H9 (cell line): Measurements from ENCODE around the gene PRDM5. TPM values are rescaled to one million over a fixed set of nuclear protein-coding genes. Genes with fewer than 3 reads are reported as not detected.

Experiments used
- DNase-seq: peaks from one replicate; pipeline ENCODE4 v3.0.0-alpha.2; 2017
- H2AFZ ChIP-seq: one replicate; pipeline ENCODE4 v1.6.1; 2013; ENCODE audit warnings: mild to moderate bottlenecking, low read length, control low read depth, moderate library complexity
- H2AK5ac ChIP-seq: 2 replicates; pipeline ENCODE4 v1.6.1; 2013; ENCODE audit warnings: low read length, control low read depth, mixed read lengths; ENCODE audit not compliant: insufficient read length
- H2BK120ac ChIP-seq: one replicate; pipeline ENCODE4 v1.6.1; 2013; ENCODE audit warnings: low read depth, mild to moderate bottlenecking, low read length, control low read depth, inconsistent platforms; ENCODE audit not compliant: poor library complexity, severe bottlenecking
- H2BK12ac ChIP-seq: 2 replicates; pipeline ENCODE4 v1.6.1; 2013; ENCODE audit warnings: low read length, control low read depth, mixed read lengths, low read depth; ENCODE audit not compliant: insufficient read length
- H2BK15ac ChIP-seq: 2 replicates; pipeline ENCODE4 v1.6.1; 2013; ENCODE audit warnings: low read depth, low read length, control low read depth
- H2BK20ac ChIP-seq: one replicate; pipeline ENCODE4 v1.6.1; 2013; ENCODE audit warnings: low read depth, mild to moderate bottlenecking, low read length, control low read depth, inconsistent platforms; ENCODE audit not compliant: poor library complexity, severe bottlenecking
- H2BK5ac ChIP-seq: 2 replicates; pipeline ENCODE4 v1.6.1; 2013; ENCODE audit warnings: low read length, control low read depth, mixed read lengths; ENCODE audit not compliant: insufficient read length
- H3K14ac ChIP-seq: 2 replicates; pipeline ENCODE4 v1.6.1; 2013; ENCODE audit warnings: low read length, control low read depth; ENCODE audit not compliant: insufficient read depth
- H3K18ac ChIP-seq: 2 replicates; pipeline ENCODE4 v1.6.1; 2013; ENCODE audit warnings: low read depth, mild to moderate bottlenecking, mixed read lengths, low read length, control low read depth; ENCODE audit not compliant: insufficient read length
- H3K23ac ChIP-seq: 2 replicates; pipeline ENCODE4 v1.6.1; 2013; ENCODE audit warnings: low read length, control low read depth, mixed read lengths, low read depth; ENCODE audit not compliant: insufficient read length
- H3K23me2 ChIP-seq: 2 replicates; pipeline ENCODE4 v1.6.1; 2013; ENCODE audit warnings: low read depth, mild to moderate bottlenecking, mixed read lengths, low read length, control low read depth; ENCODE audit not compliant: insufficient read length, poor library complexity, severe bottlenecking
- H3K27ac ChIP-seq: 2 replicates; pipeline ENCODE4 v1.5.1; 2013; ENCODE audit warnings: low read length, control low read depth, mixed read lengths, low read depth; ENCODE audit not compliant: insufficient read length
- H3K27me3 ChIP-seq: 2 replicates; pipeline ENCODE4 v1.6.1; 2013; ENCODE audit warnings: low read length, control low read depth, inconsistent platforms; ENCODE audit not compliant: insufficient read depth
- H3K4ac ChIP-seq: 2 replicates; pipeline ENCODE4 v1.6.1; 2013; ENCODE audit warnings: low read depth, mild to moderate bottlenecking, control low read depth, inconsistent platforms, low read length, moderate library complexity
- H3K4me1 ChIP-seq: 2 replicates; pipeline ENCODE4 v1.6.1; 2013; ENCODE audit warnings: low read length, control low read depth, inconsistent platforms; ENCODE audit not compliant: insufficient read depth
- H3K4me2 ChIP-seq: 2 replicates; pipeline ENCODE4 v1.6.1; 2013; ENCODE audit warnings: low read length, control low read depth, mixed read lengths; ENCODE audit not compliant: insufficient read length, insufficient read depth
- H3K56ac ChIP-seq: 2 replicates; pipeline ENCODE4 v1.6.1; 2013; ENCODE audit warnings: low read depth, mild to moderate bottlenecking, mixed read lengths, low read length, control low read depth; ENCODE audit not compliant: insufficient read length
- H3K79me1 ChIP-seq: 2 replicates; pipeline ENCODE4 v1.6.1; 2013; ENCODE audit warnings: low read depth, mild to moderate bottlenecking, moderate library complexity, low read length, control low read depth, inconsistent platforms; ENCODE audit not compliant: insufficient read depth, poor library complexity, severe bottlenecking
- H3K79me2 ChIP-seq: 2 replicates; pipeline ENCODE4 v1.6.1; 2013; ENCODE audit warnings: low read length, control low read depth, inconsistent platforms; ENCODE audit not compliant: insufficient read depth
- H3K9ac ChIP-seq: 2 replicates; pipeline ENCODE4 v1.6.1; 2013; ENCODE audit warnings: low read length, control low read depth, mixed read lengths; ENCODE audit not compliant: insufficient read length; ENCODE audit errors: extremely low read depth
- H3K9me3 ChIP-seq: one replicate; pipeline ENCODE4 v1.6.1; 2013; ENCODE audit warnings: low read depth, low read length, inconsistent platforms; ENCODE audit not compliant: control insufficient read depth
- H3T11ph ChIP-seq: one replicate; pipeline ENCODE4 v1.6.1; 2013; ENCODE audit warnings: mild to moderate bottlenecking, low read length, control low read depth, inconsistent platforms
- H4K20me1 ChIP-seq: one replicate; pipeline ENCODE4 v1.6.1; 2013; ENCODE audit not compliant: control insufficient read depth, insufficient read length, insufficient read depth
- H4K5ac ChIP-seq: 2 replicates; pipeline ENCODE4 v1.6.1; 2013; ENCODE audit warnings: low read depth, mild to moderate bottlenecking, mixed read lengths, low read length, control low read depth; ENCODE audit not compliant: insufficient read length
- H4K8ac ChIP-seq: replicated peaks from 2 replicates; pipeline ENCODE4 v1.6.1; 2013; ENCODE audit warnings: low read length, control low read depth, mixed read lengths, low read depth; ENCODE audit not compliant: insufficient read length
- H4K91ac ChIP-seq: 2 replicates; pipeline ENCODE4 v1.6.1; 2013; ENCODE audit warnings: low read depth, mild to moderate bottlenecking, moderate library complexity, mixed read lengths, low read length, control low read depth; ENCODE audit not compliant: insufficient read length
- H3K27ac Mint-ChIP-seq, 3 experiments: 2 replicates in 2 of 3; 3 replicates in 1 of 3; pipeline ENCODE4 v1.8.0; 2020 to 2021; ENCODE audit warnings: mixed read lengths in 3 of 3, mild to moderate bottlenecking in 1 of 3, moderate library complexity in 1 of 3
- H3K27me3 Mint-ChIP-seq: 2 replicates; pipeline ENCODE4 v1.8.0; 2021; ENCODE audit warnings: low read depth, mild to moderate bottlenecking, moderate library complexity, mixed read lengths
- H3K36me3 Mint-ChIP-seq, 3 experiments: 2 replicates in 2 of 3; 3 replicates in 1 of 3; pipeline ENCODE4 v1.8.0; 2020 to 2021; ENCODE audit warnings: low read depth in 3 of 3, mixed read lengths in 3 of 3; ENCODE audit not compliant: insufficient read depth in 1 of 3
- H3K4me1 Mint-ChIP-seq, 2 experiments: 2 replicates each; pipeline ENCODE4 v1.8.0; 2020; ENCODE audit warnings: mixed read lengths in 2 of 2
- H3K4me3 Mint-ChIP-seq, 2 experiments: 2 replicates in 1 of 2; 3 replicates in 1 of 2; pipeline ENCODE4 v1.8.0; 2020 to 2021; ENCODE audit warnings: mild to moderate bottlenecking in 2 of 2, mixed read lengths in 2 of 2, moderate library complexity in 1 of 2
- H3K9me3 Mint-ChIP-seq, 2 experiments: 2 replicates in 1 of 2; 3 replicates in 1 of 2; pipeline ENCODE4 v1.8.0; 2020; ENCODE audit warnings: mild to moderate bottlenecking in 2 of 2, mixed read lengths in 2 of 2, moderate library complexity in 1 of 2
- CTCF ChIP-seq: fragments of 200-600 bp; sonication (generic); conservative IDR thresholded peaks from 3 replicates; pipeline ENCODE4 v1.8.0; 2021; ENCODE audit warnings: antibody characterized with exemption, mild to moderate bottlenecking
- WGBS: extraction: QIAGEN DNeasy Blood & Tissue Kit; methylation state at CpG from one replicate; pipeline ENCODE4 v1.1.7; 2013; ENCODE audit warnings: missing lambda C conversion rate, low lambda C conversion rate, mixed read lengths; ENCODE audit not compliant: insufficient read length; ENCODE audit errors: extremely low coverage; 5-methylcytosine and 5-hydroxymethylcytosine counted together
- total RNA-seq: library from RNA; stranded (reverse); gene quantifications from 2 replicates; pipeline ENCODE4 v1.2.1, GENCODE V29; 2021

PRDM5 gene
- total RNA-seq, 1 experiment from 2014 or later = 21.7 TPM

GRCh38 chr4:120971884-120972283, 49.4 kb upstream of the PRDM5 start:
- no peak overlapping the region for H3K18ac ChIP-seq
- H3K4ac ChIP-seq = no peak overlapping the region
- no peak overlapping the region for H2BK15ac ChIP-seq
- DNase-seq = no peak
- H3K14ac ChIP-seq = no peak overlapping the region
- no CpG with 5 or more reads among the region's 1 CpG for WGBS
- H3K9ac ChIP-seq = no peak overlapping the region
- no peaks in the 10 kb centered on the region for H3K23me2 ChIP-seq
- no peaks in the 10 kb centered on the region for H3K79me2 ChIP-seq
- no peak overlapping the region for H2BK5ac ChIP-seq
- H2BK120ac ChIP-seq = no peak overlapping the region
- H2BK20ac ChIP-seq = no peak overlapping the region
- H3K27ac ChIP-seq = no peak overlapping the region
- no peak overlapping the region for H3T11ph ChIP-seq
- H2AK5ac ChIP-seq = no peak overlapping the region
- no peak overlapping the region for H4K5ac ChIP-seq
- H3K9me3 ChIP-seq = no peaks in the 10 kb centered on the region
- no peak for TF ChIP-seq CTCF
- Mint-ChIP-seq H3K4me3 (no peak overlapping the region), H3K36me3 (no peaks in the 10 kb centered on the region), H3K27ac (no peak overlapping the region), H3K9me3 (no peaks in the 10 kb centered on the region), H3K27me3 (no peaks in the 10 kb centered on the region), H3K4me1 (no peaks in the 10 kb centered on the region)
- H3K27me3 ChIP-seq = no peaks in the 10 kb centered on the region
- H4K91ac ChIP-seq = no peak overlapping the region
- no peaks in the 10 kb centered on the region for H4K20me1 ChIP-seq
- H3K79me1 ChIP-seq = no peaks in the 10 kb centered on the region
- no peak overlapping the region for H3K4me2 ChIP-seq
- H2AFZ ChIP-seq = no peak overlapping the region
- no peaks in the 10 kb centered on the region for H3K4me1 ChIP-seq
- H2BK12ac ChIP-seq = no peak overlapping the region
- H3K23ac ChIP-seq = no peak overlapping the region
- no peak overlapping the region for H4K8ac ChIP-seq
- H3K56ac ChIP-seq = no peak overlapping the region
